ENCODE data around the gene CASK.

The CASK gene

DNA sequence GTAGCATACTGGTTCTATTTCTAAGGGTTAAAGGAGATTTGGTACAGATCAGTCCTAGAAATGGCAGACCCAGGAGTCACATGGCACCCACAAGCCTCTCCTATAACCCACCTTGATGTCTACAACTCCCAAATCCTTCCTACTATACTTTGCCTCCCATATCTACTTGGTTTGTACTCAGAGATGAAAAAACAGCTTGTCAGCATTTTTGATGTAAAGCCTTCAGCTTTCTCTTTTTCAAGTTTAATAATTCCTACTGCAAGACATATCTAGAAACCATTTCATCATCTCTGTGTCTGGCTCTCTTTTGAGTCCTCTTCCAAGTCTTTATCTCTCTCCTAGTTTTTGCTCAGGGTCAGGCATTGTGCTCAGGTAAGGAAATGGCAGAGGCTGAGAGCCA is 393.3 kb downstream of the CASK start:
- H3K4me3 ChIP-seq (ENCODE audit: low read depth, low read length) = no peak overlapping the region
- TF ChIP-seq, protein P1, sequence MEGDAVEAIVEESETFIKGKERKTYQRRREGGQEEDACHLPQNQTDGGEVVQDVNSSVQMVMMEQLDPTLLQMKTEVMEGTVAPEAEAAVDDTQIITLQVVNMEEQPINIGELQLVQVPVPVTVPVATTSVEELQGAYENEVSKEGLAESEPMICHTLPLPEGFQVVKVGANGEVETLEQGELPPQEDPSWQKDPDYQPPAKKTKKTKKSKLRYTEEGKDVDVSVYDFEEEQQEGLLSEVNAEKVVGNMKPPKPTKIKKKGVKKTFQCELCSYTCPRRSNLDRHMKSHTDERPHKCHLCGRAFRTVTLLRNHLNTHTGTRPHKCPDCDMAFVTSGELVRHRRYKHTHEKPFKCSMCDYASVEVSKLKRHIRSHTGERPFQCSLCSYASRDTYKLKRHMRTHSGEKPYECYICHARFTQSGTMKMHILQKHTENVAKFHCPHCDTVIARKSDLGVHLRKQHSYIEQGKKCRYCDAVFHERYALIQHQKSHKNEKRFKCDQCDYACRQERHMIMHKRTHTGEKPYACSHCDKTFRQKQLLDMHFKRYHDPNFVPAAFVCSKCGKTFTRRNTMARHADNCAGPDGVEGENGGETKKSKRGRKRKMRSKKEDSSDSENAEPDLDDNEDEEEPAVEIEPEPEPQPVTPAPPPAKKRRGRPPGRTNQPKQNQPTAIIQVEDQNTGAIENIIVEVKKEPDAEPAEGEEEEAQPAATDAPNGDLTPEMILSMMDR (IDR thresholded peaks at IDR 0.05; ENCODE audit: borderline replicate concordance, insufficient read depth, low read depth, low read length) = no peak

DNA sequence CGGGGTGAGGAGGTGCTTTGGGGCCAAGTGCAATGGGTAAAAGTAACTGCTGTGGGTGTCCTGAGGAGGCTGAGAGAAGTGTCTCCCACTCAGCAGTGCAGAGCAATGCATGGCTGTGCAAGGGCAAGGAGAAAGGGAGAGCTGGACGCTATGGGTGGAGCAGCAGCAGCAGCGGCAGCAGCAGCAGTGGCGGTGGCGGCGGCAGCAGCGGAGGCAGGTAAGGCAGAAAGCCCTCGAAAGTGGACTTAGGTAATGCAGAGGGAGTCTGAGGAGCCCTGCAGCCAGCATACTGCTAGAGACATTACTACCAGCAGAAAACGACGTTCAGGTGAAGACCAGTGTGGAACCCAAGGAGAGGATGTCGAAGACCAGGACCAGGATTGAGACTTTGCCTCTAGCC is 394.1 kb downstream of the CASK start:
- H3K4me3 ChIP-seq (ENCODE audit: low read depth, low read length) = no peak overlapping the region
- TF ChIP-seq, protein P1 (IDR thresholded peaks at IDR 0.05; ENCODE audit: borderline replicate concordance, insufficient read depth, low read depth, low read length) = no peak

DNA sequence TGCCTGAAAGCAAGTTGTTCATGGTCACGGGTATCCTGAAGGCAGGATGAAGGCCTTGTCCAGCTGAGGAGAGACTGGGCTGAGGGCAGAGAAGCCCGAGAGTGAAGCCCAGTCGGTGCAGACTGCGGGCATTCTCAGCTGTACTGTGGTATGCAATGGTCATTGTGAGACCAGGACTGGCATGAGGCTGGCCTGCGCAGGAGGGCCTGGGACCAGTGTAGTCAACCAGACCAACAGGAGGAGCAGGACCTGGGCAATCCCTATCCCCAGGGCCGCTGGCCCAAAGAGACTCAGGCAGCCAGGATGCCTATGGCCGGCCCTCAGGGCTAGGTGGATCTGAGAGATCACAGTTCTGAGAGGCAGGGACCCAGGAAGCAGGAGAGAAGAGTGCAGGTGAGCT is 394.6 kb downstream of the CASK start:
- TF ChIP-seq, protein P1 (IDR thresholded peaks at IDR 0.05; ENCODE audit: borderline replicate concordance, insufficient read depth, low read depth, low read length) = no peak
- no peak overlapping the region for H3K4me3 ChIP-seq (ENCODE audit: low read depth, low read length)

DNA sequence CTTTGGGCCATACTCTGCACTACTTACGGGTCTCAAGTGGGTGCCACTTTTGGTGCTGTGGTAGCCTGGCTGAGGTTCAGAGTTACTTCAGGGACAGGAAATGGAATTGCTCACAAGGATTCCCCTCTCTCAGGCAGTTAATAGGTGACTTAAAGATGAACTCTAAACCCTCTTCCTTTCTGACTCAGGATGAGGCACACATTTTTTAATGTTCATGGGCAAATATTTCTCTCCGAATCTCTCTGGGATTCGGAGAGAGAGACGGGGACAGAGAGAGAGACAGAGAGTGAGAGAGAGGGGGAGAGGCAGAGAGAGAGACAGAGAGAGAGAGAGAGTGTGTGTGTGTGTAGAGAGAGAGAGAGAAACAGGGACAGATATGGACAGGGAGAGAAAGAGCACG is 396.4 kb downstream of the CASK start:
- no peak overlapping the region for H3K4me3 ChIP-seq (ENCODE audit: low read depth, low read length)
- TF ChIP-seq, protein P1 (IDR thresholded peaks at IDR 0.05; ENCODE audit: borderline replicate concordance, insufficient read depth, low read depth, low read length) = no peak

DNA sequence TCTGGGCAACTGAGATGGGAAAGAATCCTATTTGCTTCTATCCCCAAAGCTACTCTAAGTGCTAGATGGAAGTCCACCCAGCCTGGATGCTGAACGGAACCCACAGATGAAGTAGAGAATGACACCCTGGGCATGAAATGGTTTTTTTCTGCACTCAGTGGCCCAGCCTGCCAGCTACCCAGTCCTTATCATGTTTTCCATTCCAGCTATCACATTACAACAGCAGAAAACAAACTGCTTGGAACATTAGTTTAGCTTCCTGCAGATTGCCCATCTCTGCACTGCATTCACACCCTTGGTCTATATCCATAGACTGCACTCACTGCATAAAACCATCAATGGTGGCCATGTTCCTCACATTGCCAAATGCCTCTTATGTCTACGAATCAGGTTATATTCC is 397.1 kb downstream of the CASK start:
- TF ChIP-seq, protein P1 (IDR thresholded peaks at IDR 0.05; ENCODE audit: borderline replicate concordance, insufficient read depth, low read depth, low read length) = no peak
- no peak overlapping the region for H3K4me3 ChIP-seq (ENCODE audit: low read depth, low read length)

DNA sequence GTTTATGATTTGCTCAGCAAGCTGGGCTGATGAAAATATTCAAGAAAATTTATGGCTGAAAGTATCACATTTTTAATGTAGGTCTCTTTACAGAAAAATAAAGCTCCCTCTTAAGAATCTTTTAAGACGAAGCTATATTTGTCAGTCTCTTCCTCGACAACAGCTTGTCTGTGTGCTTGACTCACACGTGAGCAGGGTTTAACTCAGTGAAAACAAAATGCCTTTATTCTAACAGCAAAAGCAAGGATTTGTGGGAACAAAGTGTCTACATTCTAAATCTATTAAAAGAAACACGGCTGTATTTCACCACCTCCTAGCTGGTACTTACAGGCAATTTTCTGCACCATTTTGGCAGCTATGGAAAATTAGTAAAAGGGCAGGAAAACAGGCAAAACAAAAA is 400.7 kb downstream of the CASK start:
- TF ChIP-seq, protein P1 (IDR thresholded peaks at IDR 0.05; ENCODE audit: borderline replicate concordance, insufficient read depth, low read depth, low read length) = no peak

DNA sequence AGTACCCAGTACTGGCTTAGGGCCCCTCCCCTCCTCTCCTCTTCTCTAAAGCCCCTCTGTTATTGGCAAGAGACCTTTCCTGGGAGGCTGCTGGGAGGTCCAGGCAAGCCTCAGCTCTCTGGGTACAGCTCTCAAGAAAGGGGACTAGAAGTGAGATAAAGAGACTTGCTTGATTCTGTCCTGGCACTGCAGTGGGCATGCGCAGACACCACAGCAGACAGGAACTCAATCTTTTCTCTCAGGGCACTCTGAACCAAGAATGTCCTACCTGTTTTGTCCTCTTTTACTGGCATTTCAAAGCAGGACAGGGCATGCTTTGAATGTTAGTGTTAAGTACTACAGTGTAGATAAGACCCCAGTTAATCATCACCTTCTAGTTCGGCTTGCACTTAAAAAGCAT is 401.3 kb downstream of the CASK start:
- no peak overlapping the region for H3K4me3 ChIP-seq (ENCODE audit: low read depth, low read length)
- TF ChIP-seq, protein P1 (IDR thresholded peaks at IDR 0.05; ENCODE audit: borderline replicate concordance, insufficient read depth, low read depth, low read length) = no peak

More for the DNA sequence above, 400.7 kb downstream of the CASK start:
- H3K4me3 ChIP-seq (ENCODE audit: low read depth, low read length) = no peak overlapping the region

Data from GM12875 (cell line).